OCI-LY1 (cell line): ENCODE data around the gene PMEPA1.
A peak's percentile ranks its signal among the peaks of the same experiment; 100 is the strongest.

Source experiments
- H2AFZ ChIP-seq: fragments of 200-600 bp; sonication (generic), shearing (Covaris generic); 2 replicates; pipeline ENCODE4 v1.6.0; 2014; ENCODE audit warnings: antibody characterized with exemption, mild to moderate bottlenecking, low read length
- H3F3A ChIP-seq: fragments of 200-600 bp; sonication (generic), shearing (Covaris generic); 2 replicates; pipeline ENCODE4 v1.6.0; 2014; ENCODE audit warnings: mild to moderate bottlenecking, antibody characterized with exemption, low read length, moderate library complexity; ENCODE audit not compliant: insufficient read depth
- H3K27ac ChIP-seq: fragments of 200-600 bp; sonication (generic); 2 replicates; pipeline ENCODE4 v1.5.1; 2014; ENCODE audit warnings: low read length, mixed run types, mild to moderate bottlenecking, low read depth; ENCODE audit not compliant: poor library complexity, severe bottlenecking
- H3K27me3 ChIP-seq: fragments of 200-600 bp; sonication (generic); 2 replicates; pipeline ENCODE4 v1.6.0; 2014; ENCODE audit warnings: antibody characterized with exemption, mild to moderate bottlenecking, low read length, moderate library complexity; ENCODE audit not compliant: insufficient read depth
- H3K36me3 ChIP-seq: fragments of 200-600 bp; sonication (generic); 2 replicates; pipeline ENCODE4 v1.6.1; 2014; ENCODE audit warnings: mild to moderate bottlenecking, antibody characterized with exemption, low read length, moderate library complexity, mixed read lengths; ENCODE audit not compliant: insufficient read depth
- H3K4me1 ChIP-seq: fragments of 200-600 bp; sonication (generic); 2 replicates; pipeline ENCODE4 v1.5.1; 2014; ENCODE audit warnings: mild to moderate bottlenecking, low read length, moderate library complexity; ENCODE audit not compliant: insufficient read depth, severe bottlenecking
- H3K4me2 ChIP-seq: fragments of 200-600 bp; sonication (generic), shearing (Covaris generic); 2 replicates; pipeline ENCODE4 v1.6.1; 2014; ENCODE audit warnings: low read length
- H3K4me3 ChIP-seq: fragments of 200-600 bp; sonication (generic); 2 replicates; pipeline ENCODE4 v1.5.1; 2014; ENCODE audit warnings: low read length, low read depth, mild to moderate bottlenecking, mixed read lengths; ENCODE audit not compliant: poor library complexity, severe bottlenecking
- H3K79me2 ChIP-seq: fragments of 200-600 bp; shearing (Covaris generic); 2 replicates; pipeline ENCODE4 v1.6.1; 2016; ENCODE audit warnings: mixed run types, low read length, mixed read lengths; ENCODE audit not compliant: insufficient read depth
- H3K9ac ChIP-seq: fragments of 200-600 bp; sonication (generic), shearing (Covaris generic); 2 replicates; pipeline ENCODE4 v1.6.1; 2014; ENCODE audit warnings: mild to moderate bottlenecking, low read length, mixed read lengths
- H3K9me2 ChIP-seq: fragments of 200-600 bp; sonication (generic), shearing (Covaris generic); 2 replicates; pipeline ENCODE4 v1.6.1; 2014; ENCODE audit warnings: low read depth, mild to moderate bottlenecking, low read length, mixed read lengths
- H3K9me3 ChIP-seq: fragments of 200-600 bp; shearing (Covaris generic); 2 replicates; pipeline ENCODE4 v1.6.1; 2014; ENCODE audit warnings: low read length, mixed read lengths
- H4K20me1 ChIP-seq: fragments of 200-600 bp; sonication (generic), shearing (Covaris generic); 2 replicates; pipeline ENCODE4 v1.6.0; 2016; ENCODE audit warnings: mild to moderate bottlenecking, low read length; ENCODE audit not compliant: insufficient read depth
- EZH2 ChIP-seq: fragments of 200-600 bp; sonication (generic), shearing (Covaris generic); IDR thresholded peaks from 2 replicates; pipeline ENCODE4 v1.8.0; 2017; ENCODE audit warnings: borderline replicate concordance, mixed run types, mild to moderate bottlenecking, antibody characterized with exemption, low read length, moderate library complexity, mixed read lengths
- TF ChIP-seq, protein P1 (sequence below): fragments of 200-600 bp; sonication (generic), shearing (Covaris generic); IDR thresholded peaks from 2 replicates; pipeline ENCODE4 v1.5.1; 2017; ENCODE audit warnings: mild to moderate bottlenecking, antibody characterized with exemption, low read length, moderate library complexity, mixed read lengths

PMEPA1 gene

DNA sequence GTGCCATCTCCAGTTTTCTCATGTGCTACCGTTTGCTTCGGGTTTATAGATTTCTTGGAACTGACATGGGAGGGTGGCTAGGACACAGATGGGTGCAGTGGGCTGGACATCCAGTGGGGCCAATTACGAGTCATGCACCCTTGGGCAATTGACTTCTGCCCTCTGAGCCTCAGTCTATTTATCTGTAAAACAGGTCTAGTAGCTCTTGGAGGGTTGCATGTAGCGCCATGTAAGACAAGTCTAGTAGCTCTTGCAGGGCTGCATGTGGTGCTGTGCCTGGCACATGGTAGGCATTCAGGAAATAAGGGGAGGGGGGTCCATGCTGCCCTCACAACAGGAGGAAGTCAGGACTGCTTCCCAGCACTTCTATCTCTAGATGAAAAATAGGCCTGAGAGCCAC is 15.3 kb downstream of the PMEPA1 start:
- Histone ChIP-seq H4K20me1 (no peaks in the 10 kb centered on the region), H3K9me3 (no peaks in the 10 kb centered on the region), H3K27me3 (peaks cover 18% of the 10 kb centered on the region), H3F3A (no peaks in the 10 kb centered on the region), H2AFZ (no peak overlapping the region), H3K4me3 (no peak overlapping the region), H3K4me1 (no peaks in the 10 kb centered on the region), H3K79me2 (no peaks in the 10 kb centered on the region), H3K27ac (no peak overlapping the region), H3K9me2 (no peaks in the 10 kb centered on the region), H3K36me3 (no peaks in the 10 kb centered on the region), H3K4me2 (no peak overlapping the region), H3K9ac (no peak overlapping the region)
- TF ChIP-seq, protein P1, sequence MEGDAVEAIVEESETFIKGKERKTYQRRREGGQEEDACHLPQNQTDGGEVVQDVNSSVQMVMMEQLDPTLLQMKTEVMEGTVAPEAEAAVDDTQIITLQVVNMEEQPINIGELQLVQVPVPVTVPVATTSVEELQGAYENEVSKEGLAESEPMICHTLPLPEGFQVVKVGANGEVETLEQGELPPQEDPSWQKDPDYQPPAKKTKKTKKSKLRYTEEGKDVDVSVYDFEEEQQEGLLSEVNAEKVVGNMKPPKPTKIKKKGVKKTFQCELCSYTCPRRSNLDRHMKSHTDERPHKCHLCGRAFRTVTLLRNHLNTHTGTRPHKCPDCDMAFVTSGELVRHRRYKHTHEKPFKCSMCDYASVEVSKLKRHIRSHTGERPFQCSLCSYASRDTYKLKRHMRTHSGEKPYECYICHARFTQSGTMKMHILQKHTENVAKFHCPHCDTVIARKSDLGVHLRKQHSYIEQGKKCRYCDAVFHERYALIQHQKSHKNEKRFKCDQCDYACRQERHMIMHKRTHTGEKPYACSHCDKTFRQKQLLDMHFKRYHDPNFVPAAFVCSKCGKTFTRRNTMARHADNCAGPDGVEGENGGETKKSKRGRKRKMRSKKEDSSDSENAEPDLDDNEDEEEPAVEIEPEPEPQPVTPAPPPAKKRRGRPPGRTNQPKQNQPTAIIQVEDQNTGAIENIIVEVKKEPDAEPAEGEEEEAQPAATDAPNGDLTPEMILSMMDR: no peak
- TF ChIP-seq EZH2: no peak

DNA sequence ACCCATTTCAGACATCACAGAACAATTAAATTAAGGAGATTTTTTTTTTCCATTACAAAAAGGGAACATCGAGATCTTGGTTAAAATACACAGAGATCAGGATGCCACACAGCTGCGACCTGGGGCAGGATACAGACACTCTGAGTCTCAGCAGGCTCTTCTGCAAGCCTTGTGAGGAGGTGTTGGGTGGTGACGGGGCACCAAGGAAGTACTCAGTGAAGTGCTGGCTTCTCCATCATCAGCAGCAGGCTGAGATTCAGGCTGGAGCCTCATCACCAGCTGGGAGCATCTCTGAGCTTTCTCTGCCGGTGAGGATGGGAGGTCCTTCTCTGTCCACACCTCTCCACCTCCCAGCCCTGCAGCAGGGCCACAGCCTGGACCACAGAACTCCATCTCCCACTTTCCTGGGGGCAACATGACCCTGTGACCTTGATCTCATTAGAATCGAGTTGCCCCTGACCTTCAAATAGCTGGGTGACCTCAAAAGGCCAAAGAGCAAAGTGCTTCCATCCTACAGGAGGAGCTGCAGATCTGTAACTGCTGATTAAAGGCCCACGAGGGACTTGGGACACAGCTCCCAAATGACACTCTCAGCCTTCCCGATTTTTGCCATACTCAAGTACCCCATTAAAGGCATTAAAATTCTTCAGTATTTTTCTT is 16.0 kb downstream of the PMEPA1 start:
- H3F3A ChIP-seq: no peaks in the 10 kb centered on the region
- no peak overlapping the region for H3K4me2 ChIP-seq
- H3K36me3 ChIP-seq: no peaks in the 10 kb centered on the region
- no peaks in the 10 kb centered on the region for H3K9me2 ChIP-seq
- TF ChIP-seq, protein P1: no peak
- TF ChIP-seq EZH2: no peak
- H3K9me3 ChIP-seq: no peaks in the 10 kb centered on the region
- no peaks in the 10 kb centered on the region for H3K4me1 ChIP-seq
- no peak overlapping the region for H3K27ac ChIP-seq
- no peaks in the 10 kb centered on the region for H3K79me2 ChIP-seq
- no peak overlapping the region for H3K4me3 ChIP-seq
- H3K9ac ChIP-seq: no peak overlapping the region
- H3K27me3 ChIP-seq: peaks cover 18% of the 10 kb centered on the region
- H2AFZ ChIP-seq: no peak overlapping the region
- H4K20me1 ChIP-seq: no peaks in the 10 kb centered on the region

DNA sequence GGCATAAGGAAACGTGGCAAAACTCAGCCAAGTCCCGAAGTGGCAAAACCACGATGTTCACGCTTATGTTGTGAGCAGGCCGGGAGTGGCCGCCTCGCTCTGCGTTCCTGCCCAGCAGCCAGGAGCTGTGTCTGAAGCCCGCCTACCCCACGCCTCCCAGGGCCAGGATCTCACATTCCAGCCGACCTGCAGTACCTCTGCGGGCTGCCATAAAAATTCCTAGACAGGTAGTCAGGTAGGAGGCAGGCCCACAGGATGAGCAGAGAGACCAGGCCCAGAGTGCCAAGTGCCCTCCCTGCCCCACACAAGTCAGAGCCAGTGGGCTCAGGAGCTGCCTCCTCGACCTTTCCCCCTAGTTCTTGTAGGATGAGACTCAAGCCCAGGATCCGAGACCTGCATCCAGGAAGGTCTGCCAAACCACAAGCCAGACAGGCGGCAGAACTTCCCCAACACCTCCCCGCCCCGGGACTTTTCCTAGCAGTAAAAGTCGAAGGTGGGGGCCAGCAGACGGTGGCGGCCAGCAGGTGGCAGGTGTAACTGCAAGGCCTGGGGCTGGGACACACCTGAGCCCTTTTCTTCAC is 16.7 kb downstream of the PMEPA1 start:
- Histone ChIP-seq H2AFZ (no peak overlapping the region), H3F3A (no peaks in the 10 kb centered on the region), H3K4me3 (no peak overlapping the region), H3K27me3 (peaks cover 12% of the 10 kb centered on the region; the same call in 1 of the 2 replicates), H3K4me2 (no peak overlapping the region), H3K27ac (no peak overlapping the region), H3K4me1 (no peaks in the 10 kb centered on the region), H4K20me1 (no peaks in the 10 kb centered on the region), H3K9me2 (no peaks in the 10 kb centered on the region), H3K9ac (no peak overlapping the region), H3K79me2 (no peaks in the 10 kb centered on the region), H3K36me3 (no peaks in the 10 kb centered on the region), H3K9me3 (no peaks in the 10 kb centered on the region)
- TF ChIP-seq, protein P1: peak; percentile 19; the same call in 1 of the 2 replicates
- no peak for TF ChIP-seq EZH2
